Measurements from ENCODE around the gene PRR36.
A peak's percentile ranks its signal among the peaks of the same experiment; 100 is the strongest.

Gene PRR36

DNA sequence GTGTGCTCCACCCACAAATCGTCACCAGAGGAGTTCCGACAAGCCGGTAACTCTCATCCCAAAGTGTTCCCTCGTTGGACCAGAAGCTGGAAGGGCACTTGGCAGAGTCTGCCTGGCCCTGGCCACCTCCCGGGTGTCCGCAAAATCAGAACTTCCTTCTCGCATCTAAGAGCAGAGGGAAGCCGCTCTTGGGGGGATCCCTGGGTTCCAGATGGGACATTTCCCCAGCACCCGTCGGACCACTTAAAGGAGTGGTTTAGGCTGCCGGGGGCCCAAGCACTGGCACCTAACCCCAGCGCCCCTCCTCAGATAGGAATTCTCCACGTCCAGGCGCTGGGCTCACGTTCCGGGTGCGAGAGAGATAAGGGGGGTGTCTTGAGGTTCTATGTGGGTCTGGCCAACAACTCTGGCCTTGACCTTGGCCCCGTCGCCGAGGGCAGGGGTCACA is 28.6 kb upstream of the PRR36 start:
- TF ChIP-seq, protein P1, sequence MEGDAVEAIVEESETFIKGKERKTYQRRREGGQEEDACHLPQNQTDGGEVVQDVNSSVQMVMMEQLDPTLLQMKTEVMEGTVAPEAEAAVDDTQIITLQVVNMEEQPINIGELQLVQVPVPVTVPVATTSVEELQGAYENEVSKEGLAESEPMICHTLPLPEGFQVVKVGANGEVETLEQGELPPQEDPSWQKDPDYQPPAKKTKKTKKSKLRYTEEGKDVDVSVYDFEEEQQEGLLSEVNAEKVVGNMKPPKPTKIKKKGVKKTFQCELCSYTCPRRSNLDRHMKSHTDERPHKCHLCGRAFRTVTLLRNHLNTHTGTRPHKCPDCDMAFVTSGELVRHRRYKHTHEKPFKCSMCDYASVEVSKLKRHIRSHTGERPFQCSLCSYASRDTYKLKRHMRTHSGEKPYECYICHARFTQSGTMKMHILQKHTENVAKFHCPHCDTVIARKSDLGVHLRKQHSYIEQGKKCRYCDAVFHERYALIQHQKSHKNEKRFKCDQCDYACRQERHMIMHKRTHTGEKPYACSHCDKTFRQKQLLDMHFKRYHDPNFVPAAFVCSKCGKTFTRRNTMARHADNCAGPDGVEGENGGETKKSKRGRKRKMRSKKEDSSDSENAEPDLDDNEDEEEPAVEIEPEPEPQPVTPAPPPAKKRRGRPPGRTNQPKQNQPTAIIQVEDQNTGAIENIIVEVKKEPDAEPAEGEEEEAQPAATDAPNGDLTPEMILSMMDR (conservative IDR thresholded peaks at IDR 0.05; ENCODE audit: control insufficient read depth, insufficient read depth, low read depth, low read length): no peak

DNA sequence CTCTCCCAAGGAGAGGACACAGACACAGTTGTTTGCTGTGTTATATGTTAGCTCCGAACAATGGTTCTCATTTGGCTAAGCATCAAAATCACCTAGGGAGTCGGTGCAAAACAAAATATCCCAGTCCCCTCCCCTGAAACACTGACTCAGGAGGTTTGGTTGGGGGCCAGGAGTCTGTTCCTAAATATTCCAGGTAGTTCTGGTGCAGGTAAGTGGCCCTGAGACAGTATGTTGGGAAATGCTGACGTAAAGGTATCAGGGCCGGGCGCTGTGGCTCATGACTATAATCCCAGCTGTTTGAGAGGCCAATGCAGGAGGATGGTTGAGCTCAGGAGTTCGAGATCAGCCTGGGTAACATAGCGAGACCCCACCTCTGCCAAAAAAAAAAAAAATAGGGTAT is 27.1 kb upstream of the PRR36 start:
- no peak overlapping the region for H3K4me3 ChIP-seq (ENCODE audit: control insufficient read depth, low read depth, low read length)
- TF ChIP-seq, protein P1 (conservative IDR thresholded peaks at IDR 0.05; ENCODE audit: control insufficient read depth, insufficient read depth, low read depth, low read length): no peak
- DNase-seq (ENCODE audit: low read depth): no peak

More for the DNA sequence above, 28.6 kb upstream of the PRR36 start:
- no peak for DNase-seq (ENCODE audit: low read depth)
- peak overlapping the region; percentile 69 for H3K4me3 ChIP-seq (ENCODE audit: control insufficient read depth, low read depth, low read length)

DNA sequence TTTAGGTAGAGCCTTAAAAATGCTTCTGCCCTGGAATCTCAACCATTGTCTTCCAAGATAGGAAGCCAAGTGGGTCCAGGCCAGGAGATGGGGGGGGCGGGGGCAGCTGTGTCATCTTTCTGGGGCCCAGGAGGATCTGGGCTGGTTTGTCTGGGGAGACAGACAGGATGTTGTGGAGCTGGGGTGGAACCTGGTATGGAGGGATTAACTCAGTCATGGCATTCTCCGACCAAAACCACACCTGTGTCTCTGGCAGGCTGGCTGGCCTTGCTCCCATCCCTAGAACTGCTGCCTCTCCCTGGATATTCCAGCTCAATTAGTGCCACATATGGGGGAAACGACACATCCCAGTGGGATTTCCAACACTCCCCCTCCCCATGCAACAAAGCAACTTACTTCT is 26.7 kb upstream of the PRR36 start:
- no peak for DNase-seq (ENCODE audit: low read depth)
- no peak overlapping the region for H3K4me3 ChIP-seq (ENCODE audit: control insufficient read depth, low read depth, low read length)
- TF ChIP-seq, protein P1 (conservative IDR thresholded peaks at IDR 0.05; ENCODE audit: control insufficient read depth, insufficient read depth, low read depth, low read length): no peak

DNA sequence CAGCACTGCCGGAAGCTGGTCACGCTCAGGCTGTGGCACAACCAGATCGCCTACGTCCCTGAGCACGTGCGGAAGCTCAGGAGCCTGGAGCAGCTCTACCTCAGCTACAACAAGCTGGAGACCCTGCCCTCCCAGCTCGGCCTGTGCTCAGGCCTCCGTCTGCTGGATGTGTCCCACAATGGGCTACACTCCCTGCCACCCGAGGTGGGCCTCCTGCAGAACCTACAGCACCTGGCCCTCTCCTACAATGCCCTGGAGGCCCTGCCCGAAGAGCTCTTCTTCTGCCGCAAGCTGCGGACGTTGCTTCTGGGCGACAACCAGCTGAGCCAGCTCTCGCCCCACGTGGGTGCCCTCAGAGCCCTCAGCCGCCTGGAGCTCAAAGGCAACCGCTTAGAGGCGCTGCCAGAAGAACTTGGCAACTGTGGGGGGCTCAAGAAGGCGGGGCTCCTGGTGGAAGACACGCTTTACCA is 26.2 kb upstream of the PRR36 start:
- no peak for DNase-seq (ENCODE audit: low read depth)
- H3K4me3 ChIP-seq (ENCODE audit: control insufficient read depth, low read depth, low read length): no peak overlapping the region
- TF ChIP-seq, protein P1 (conservative IDR thresholded peaks at IDR 0.05; ENCODE audit: control insufficient read depth, insufficient read depth, low read depth, low read length): no peak

DNA sequence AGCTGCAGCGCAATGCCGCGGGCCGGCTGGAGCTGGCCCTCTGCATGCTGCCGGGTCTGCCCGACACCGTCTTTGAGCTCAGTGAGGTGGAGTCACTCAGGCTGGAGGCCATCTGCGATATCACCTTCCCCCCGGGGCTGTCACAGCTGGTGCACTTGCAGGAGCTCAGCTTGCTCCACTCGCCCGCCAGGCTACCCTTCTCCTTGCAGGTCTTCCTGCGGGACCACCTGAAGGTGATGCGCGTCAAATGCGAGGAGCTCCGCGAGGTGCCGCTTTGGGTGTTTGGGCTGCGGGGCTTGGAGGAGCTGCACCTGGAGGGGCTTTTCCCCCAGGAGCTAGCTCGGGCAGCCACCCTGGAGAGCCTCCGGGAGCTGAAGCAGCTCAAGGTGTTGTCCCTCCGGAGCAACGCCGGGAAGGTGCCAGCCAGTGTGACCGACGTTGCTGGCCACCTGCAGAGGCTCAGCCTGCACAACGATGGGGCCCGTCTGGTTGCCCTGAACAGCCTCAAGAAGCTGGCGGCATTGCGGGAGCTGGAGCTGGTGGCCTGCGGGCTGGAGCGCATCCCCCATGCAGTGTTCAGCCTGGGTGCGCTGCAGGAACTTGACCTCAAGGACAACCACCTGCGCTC is 25.7 kb upstream of the PRR36 start:
- no peak for DNase-seq (ENCODE audit: low read depth)
- TF ChIP-seq, protein P1 (conservative IDR thresholded peaks at IDR 0.05; ENCODE audit: control insufficient read depth, insufficient read depth, low read depth, low read length): no peak
- no peak overlapping the region for H3K4me3 ChIP-seq (ENCODE audit: control insufficient read depth, low read depth, low read length)

DNA sequence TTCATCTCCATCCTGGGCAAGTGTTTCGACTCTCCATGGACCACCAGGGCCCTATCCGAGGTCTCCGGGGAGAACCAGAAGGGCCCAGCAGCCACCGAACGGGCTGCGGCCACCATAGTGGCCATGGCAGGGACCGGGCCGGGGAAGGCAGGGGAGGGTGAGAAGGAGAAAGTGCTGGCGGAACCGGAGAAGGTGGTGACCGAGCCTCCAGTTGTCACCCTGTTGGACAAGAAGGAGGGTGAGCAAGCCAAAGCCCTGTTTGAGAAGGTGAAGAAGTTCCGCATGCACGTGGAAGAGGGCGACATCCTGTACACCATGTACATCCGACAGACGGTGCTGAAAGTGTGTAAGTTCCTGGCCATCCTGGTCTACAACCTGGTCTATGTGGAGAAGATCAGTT is 24.8 kb upstream of the PRR36 start:
- H3K4me3 ChIP-seq (ENCODE audit: control insufficient read depth, low read depth, low read length): no peak overlapping the region
- DNase-seq (ENCODE audit: low read depth): no peak
- TF ChIP-seq, protein P1 (conservative IDR thresholded peaks at IDR 0.05; ENCODE audit: control insufficient read depth, insufficient read depth, low read depth, low read length): no peak
